ENCODE data around the gene TNFAIP1. TPM values are rescaled to one million over a fixed set of nuclear protein-coding genes. Genes with fewer than 3 reads are reported as not detected.
"Not testable (repeated sequence)": the region's sequence is repeated elsewhere in the genome, so short reads cannot be mapped to it uniquely, and the experiment has no call there.

Gene TNFAIP1
- total RNA-seq, 4 donors from 2014 or later, result 19.1 to 53.2 (median 30.4) TPM

- peak; percentile 2 for ATAC-seq
Observed at GRCh38 chr17:28335959-28336871, 654 bp downstream of the TNFAIP1 start.

GRCh38 chr17:28338056-28338768 is 2.7 kb downstream of the TNFAIP1 start:
- 57% methylated on average over 3 of the region's 5 CpGs; no CpG with 5 or more reads in 1 of the 2 donors for WGBS, 2 donors (ENCODE audit: low coverage in 1 of 2)
- ATAC-seq, result no peak
- peak overlapping the region in 3 of 4 donors; percentile 46 to 59 (median 50) for H3K27ac ChIP-seq
- H3K4me1 ChIP-seq, result peaks cover 2 to 62% (median 18%) of the 10 kb centered on the region in 3 donors
- H3K4me3 ChIP-seq, result no peak overlapping the region
- TF ChIP-seq CTCF (IDR thresholded peaks at IDR 0.05) (no peak), EP300 (IDR thresholded peaks at IDR 0.05) (no peak), POLR2A (IDR thresholded peaks at IDR 0.05) (no peak), POLR2AphosphoS5 (IDR thresholded peaks at IDR 0.05) (no peak)
- no peaks in the 10 kb centered on the region for H3K27me3 ChIP-seq
- peaks cover 0 to 41% of the 10 kb centered on the region in 2 donors for H3K36me3 ChIP-seq
- no peaks in the 10 kb centered on the region for H3K9me3 ChIP-seq

More at GRCh38 chr17:28335959-28336871, 654 bp downstream of the TNFAIP1 start:
- peaks cover 0 to 31% of the 10 kb centered on the region in 2 donors for H3K36me3 ChIP-seq
- TF ChIP-seq POLR2AphosphoS5 (IDR thresholded peaks at IDR 0.05) (peak; percentile 62), CTCF (IDR thresholded peaks at IDR 0.05) (no peak)
- H3K9me3 ChIP-seq, result no peaks in the 10 kb centered on the region
- H3K4me1 ChIP-seq, result peaks cover 2 to 70% (median 18%) of the 10 kb centered on the region in 3 donors
- H3K27me3 ChIP-seq, result no peaks in the 10 kb centered on the region
- 0 to 4% methylated on average over 23 to 27 of the region's 29 CpGs for WGBS, 2 donors (ENCODE audit: low coverage in 1 of 2)
- H3K27ac ChIP-seq, result peak overlapping the region; percentile 82 to 98 (median 94)
- H3K4me3 ChIP-seq, result peak overlapping the region; percentile 60 to 94

GRCh38 chr17:28338769-28339212 is 3.2 kb downstream of the TNFAIP1 start:
- H3K27me3 ChIP-seq, H3K4me3 ChIP-seq, H3K9me3 ChIP-seq, ATAC-seq: not testable (repeated sequence)
- H3K36me3 ChIP-seq, result peaks cover 0 to 47% of the 10 kb centered on the region in 2 donors
- 86 to 100% methylated on average over 1 of the region's 8 CpGs for WGBS, 2 donors (ENCODE audit: low coverage in 1 of 2)
- peak overlapping the region in 3 of 4 donors; percentile 46 to 59 (median 50) for H3K27ac ChIP-seq
- peaks cover 2 to 56% (median 18%) of the 10 kb centered on the region in 3 donors for H3K4me1 ChIP-seq

DNA sequence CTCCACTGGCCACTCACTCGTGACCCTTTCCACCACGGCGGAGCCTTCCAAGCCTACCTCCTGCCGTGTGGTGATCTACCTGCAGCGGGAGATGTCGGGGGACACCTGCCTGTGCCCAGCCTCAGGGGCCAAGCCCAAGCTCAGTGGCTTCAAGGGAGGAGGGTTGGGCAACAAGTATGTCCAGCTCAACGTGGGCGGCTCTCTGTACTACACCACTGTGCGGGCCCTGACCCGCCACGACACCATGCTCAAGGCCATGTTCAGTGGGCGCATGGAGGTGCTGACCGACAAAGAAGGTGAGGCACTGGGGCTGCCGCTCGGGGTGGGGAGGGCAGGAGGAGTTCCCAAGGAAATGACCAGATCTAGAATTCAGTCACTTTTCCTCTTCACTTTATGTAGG is 3.9 kb downstream of the TNFAIP1 start:
- no peak for ATAC-seq
- Histone ChIP-seq H3K36me3 (peaks cover 0 to 53% of the 10 kb centered on the region in 2 donors), H3K9me3 (no peaks in the 10 kb centered on the region), H3K27ac (no peak overlapping the region), H3K4me1 (peaks cover 0 to 49% (median 13%) of the 10 kb centered on the region in 3 donors), H3K4me3 (no peak overlapping the region), H3K27me3 (no peaks in the 10 kb centered on the region)
- TF ChIP-seq EP300 (IDR thresholded peaks at IDR 0.05) (no peak), CTCF (IDR thresholded peaks at IDR 0.05) (no peak), POLR2AphosphoS5 (IDR thresholded peaks at IDR 0.05) (no peak), POLR2A (IDR thresholded peaks at IDR 0.05) (no peak)
- WGBS, 2 donors (ENCODE audit: low coverage in 1 of 2), result no CpG with 5 or more reads among the region's 15 CpGs

DNA sequence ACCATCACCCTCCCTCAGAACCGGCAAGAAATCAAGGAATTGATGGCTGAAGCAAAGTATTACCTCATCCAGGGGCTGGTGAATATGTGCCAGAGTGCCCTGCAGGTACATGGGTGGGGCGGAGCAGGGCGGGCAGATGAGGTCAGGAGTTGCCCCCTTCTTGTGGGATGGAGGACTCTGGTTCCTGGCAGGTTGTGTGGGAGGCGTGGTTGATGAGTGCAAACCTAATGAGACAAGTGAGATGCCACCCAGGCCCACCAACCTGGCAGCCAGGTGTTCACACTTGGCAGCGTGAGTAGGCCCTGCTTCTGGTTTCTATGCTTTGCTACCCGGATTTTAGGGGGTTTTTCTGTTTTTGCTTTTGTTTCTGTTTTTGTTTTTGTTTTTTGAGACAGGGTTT is 4.8 kb downstream of the TNFAIP1 start:
- no peaks in the 10 kb centered on the region for H3K27me3 ChIP-seq
- no peaks in the 10 kb centered on the region for H3K9me3 ChIP-seq
- H3K27ac ChIP-seq, result no peak overlapping the region
- no peak for ATAC-seq
- no peak for TF ChIP-seq EP300 (IDR thresholded peaks at IDR 0.05)
- no peak for TF ChIP-seq POLR2A (IDR thresholded peaks at IDR 0.05)
- TF ChIP-seq POLR2AphosphoS5 (IDR thresholded peaks at IDR 0.05), result no peak
- no peak for TF ChIP-seq CTCF (IDR thresholded peaks at IDR 0.05)
- peaks cover 0 to 63% of the 10 kb centered on the region in 2 donors for H3K36me3 ChIP-seq
- H3K4me1 ChIP-seq, result peaks cover 0 to 43% (median 12%) of the 10 kb centered on the region in 3 donors
- H3K4me3 ChIP-seq, result no peak overlapping the region
- 55 to 95% methylated on average over 2 to 5 of the region's 6 CpGs for WGBS, 2 donors (ENCODE audit: low coverage in 1 of 2)

Data from gastroesophageal sphincter (tissue), 4 donors.